Stimulated activated naive CD4-positive, alpha-beta T cell treated with Interleukin-2 at 50 U/mL for 16 hours (primary cell): ENCODE measurements around the gene OLFML2A.
"Not testable (repeated sequence)": the region's sequence is repeated elsewhere in the genome, so short reads cannot be mapped to it uniquely, and the experiment has no call there.

Experiments
- DNase-seq: peaks from one replicate; lab custom pipeline; 2025; lab: John Stamatoyannopoulos, UW

OLFML2A gene

DNA sequence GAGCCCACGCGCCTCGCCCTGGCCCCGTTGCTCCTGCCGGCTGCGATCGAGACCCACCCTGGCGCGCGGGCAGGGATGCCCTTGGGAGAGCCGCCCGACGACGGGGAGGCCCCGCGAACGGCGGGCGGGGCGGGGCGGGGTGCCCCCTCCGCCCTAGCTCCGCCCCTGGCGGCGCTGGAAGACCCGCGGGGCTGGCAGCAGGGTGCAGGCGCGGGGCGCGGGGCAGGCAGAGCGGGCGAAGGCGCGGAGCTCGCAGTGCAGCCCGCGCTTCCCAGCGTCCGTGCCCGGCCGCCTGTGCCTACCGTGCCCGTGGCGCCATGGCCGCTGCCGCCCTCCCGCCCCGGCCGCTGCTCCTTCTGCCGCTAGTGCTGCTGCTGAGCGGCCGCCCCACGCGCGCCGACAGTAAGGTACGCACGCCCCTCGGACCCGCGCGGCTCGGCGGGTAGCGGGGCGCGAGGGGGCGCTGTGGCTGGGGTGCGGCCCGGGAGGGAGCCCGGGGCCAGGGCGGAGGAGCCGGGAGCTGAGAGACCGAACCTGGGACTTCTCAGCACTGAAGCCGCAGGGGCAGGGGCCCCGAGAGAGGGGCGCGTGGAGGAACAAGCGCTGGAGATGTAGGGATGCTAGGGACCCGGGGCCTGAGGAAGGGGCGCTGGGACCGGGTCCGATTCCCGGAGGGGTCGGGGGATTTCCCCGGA is at the start of gene OLFML2A:
OLFML2A (plus strand) TSS at position 180 of the 695 bp plus-strand sequence; CDS start at position 318, 138 bp downstream.
- no peak for DNase-seq

DNA sequence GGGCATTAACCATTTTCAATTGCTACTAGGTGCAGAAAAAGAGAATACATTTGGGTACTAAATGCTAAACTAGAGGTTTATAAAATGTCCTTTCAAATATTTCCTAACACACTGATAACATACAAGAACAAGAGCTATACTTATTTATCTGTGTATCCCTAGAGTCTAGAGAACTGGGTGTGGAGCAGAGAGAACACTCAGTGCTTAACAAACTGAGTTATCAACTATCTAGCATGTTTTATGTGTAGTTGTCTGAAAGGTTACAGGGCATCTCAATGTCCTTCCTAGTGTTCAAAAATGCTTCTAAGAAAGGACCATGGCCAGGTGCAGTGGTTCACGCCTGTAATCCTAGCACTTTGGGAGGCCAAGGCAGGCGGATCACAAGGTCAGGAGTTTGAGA is 46.2 kb upstream of the OLFML2A start:
- DNase-seq, result no peak

DNA sequence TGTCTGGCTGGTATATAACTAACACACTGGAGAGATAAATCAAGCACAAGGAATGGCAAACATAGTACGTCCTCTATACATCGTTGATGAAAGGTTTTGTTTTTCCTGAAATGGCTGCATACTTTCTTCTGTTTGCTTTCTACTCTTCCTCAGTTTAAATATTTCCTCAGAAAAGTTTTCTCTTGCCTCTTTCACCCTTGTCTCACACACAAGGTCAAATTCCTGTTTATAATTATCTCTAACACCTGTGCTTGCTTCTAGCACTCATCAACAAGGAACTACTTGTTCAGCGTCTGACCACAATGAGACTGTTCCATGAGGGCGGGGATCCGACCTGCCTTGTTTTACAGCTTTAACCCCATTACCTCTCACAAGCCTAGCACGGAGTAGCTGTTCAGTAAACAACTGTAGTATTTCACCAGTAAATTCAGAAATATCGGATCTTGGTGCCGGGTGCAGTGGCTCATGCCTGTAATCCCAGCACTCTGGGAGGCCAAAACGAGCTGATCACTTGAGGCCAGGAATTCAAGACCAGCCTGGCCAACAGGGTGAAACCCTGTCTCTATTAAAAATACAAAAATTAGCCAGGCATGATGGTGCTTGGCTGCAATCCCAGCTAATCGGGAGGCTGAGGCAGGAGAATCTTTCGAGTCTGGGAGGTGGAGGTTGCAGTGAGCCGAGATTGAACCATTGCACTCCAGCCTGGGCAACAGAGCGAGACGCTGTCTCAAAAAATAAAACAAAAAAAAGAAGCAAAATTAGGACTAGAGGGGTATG is 42.8 kb upstream of the OLFML2A start:
- no peak for DNase-seq

DNA sequence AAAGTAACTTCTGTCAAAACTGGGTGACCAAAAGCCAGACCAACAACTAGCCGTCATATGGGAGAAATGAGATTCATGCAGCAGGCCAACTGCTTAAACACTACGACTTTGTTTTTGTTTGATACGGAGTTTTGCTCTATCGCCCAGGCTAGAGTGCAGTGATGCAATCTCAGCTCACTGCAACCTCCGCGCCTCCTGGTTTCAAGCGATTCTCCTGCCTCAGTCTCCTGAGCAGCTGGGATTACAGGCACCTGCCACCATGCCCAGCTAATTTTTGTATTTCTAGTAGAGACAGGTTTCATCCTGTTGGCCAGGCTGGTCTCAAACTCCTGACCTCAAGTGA is 42.2 kb upstream of the OLFML2A start:
- not testable (repeated sequence) for DNase-seq

DNA sequence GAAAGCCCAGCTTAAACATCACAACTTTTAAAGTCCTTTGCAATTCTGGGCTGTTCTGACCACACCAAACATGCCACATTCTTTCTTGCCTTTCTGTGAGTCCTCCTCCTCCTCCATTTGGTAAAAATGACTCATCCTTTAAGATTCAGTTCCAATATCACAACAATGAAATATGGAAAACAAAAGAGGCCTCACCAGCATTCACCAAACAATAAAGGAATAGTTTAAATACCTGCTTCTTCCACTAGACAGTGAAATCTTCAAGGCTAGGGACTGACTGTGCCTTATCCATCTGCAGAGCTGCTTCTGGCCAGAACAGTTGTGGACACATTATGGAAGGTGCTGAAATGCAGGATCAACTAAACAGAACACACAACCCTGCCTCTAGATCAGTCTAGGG is 41.8 kb upstream of the OLFML2A start:
- DNase-seq, result no peak

DNA sequence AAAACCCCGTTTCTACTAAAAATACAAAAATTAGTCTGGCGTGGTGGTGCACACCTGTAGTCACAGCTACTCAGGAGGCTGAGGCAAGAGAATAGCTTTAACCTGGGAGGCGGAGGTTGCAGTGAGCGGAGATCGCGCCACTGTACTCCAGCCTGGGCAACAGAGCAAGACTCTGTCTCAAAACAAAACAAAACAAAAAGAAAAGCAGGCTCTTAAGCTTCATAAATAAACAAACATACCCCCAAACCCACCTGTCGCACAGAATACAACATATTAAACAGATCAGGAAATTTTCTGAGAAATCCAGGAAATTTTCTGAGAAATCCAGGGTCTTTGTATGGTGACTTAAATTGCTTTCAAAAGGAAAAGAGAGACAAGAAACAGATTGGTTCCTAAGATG is 38.9 kb upstream of the OLFML2A start:
- DNase-seq, result not testable (repeated sequence)

DNA sequence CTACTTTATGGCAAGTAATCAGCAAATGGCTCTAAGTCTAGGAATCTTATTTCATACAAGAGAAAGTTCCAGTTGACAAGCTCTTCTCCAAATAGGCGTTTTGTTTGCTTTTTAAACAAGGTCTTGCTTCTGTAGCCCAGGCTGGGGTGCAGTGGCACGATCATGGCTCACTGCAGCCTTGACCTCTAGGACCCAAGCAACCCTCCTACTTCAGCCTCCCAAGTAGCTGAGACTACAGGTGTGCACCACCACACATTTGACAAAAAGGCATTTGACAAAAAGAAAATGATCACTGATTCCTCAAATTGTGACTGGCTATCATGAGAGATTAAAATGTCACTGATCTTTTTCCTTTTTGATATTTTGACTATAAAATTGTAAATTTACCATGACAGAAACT is 37.6 kb upstream of the OLFML2A start:
- no peak for DNase-seq

DNA sequence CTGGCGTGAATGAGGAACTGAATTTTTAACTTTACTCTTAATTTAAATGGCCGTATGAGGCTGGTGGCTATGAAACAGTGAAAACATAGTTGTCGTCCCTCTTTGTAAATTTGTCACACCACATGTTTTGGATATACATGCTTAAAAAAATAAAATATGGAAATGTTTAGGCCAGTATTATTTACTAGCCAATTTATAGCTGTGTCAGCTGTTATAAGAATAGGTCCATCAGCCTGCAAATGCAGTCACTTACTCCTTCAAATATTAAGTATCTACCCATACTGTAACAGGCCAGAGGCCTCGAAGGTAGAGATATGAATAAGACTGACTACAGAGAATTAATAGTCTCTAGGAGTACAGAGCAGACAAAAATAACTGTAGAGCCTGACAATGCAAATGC is 35.8 kb upstream of the OLFML2A start:
- no peak for DNase-seq

DNA sequence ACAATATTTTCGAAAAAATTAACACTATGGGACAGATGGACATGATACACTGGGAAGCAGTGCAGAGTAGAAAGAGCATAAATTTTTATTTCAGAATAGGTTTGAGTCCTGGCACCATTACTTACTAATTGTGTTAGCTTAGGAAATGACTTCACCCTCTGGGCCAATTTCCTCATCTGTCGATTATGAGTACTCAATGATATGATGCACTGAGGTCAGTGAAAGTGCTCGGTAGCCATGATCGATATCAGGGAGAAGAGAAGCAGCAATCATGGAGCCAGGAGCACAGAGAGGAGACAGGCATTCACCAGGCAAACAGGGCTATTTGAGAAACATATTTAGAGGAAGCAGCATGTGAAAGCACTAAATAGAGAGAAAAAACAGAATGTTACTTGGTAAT is 35.3 kb upstream of the OLFML2A start:
- no peak for DNase-seq

DNA sequence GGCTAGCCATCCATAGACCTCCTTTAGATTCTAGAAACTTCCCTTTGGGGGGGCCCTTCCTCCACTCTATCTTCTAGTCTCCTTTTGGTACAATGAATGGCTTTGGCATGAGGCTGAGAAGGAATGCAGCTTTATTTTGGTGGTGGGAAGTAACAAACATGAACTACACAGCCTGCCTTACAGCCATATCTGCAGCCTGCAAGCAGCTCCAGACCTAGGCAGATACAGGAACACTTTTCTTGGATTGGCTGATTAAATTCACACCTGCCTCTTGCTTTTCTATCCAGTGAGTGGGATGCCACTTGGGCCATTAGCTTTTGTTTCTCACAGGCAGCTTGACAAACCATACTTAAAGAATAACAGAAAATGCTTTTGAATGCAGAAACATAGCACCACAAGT is 34.0 kb upstream of the OLFML2A start:
- DNase-seq, result no peak

DNA sequence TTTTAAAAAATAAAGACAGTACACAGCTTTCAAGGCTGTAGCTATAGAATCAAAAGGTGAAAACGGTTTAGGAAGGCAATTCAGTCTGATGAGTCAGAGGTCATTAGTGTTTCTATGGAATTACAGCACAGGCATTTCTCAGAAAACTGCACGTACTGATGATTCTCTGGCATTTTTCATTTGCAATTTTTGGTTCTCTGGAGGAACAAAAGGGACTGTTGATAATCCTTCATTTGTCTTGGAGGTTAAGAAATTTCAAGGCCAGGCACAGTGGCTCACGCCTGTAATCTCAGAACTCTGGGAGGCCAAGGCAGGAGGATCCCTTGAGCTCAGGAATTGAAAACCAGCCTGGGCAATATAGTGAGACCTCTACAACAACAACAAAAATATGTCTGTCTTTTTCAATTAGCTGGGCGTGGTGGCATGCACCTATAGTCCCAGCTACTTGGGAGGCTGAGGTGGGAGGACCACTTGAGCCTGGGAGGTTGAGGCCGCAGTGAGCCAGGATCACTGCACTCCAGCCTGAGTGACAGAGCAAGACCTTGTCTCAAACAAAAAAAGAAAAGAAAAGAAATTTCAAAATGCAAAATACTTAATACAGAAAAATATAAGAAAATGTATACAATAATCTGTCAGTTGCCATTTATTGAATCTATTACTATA is 33.1 kb upstream of the OLFML2A start:
- no peak for DNase-seq

DNA sequence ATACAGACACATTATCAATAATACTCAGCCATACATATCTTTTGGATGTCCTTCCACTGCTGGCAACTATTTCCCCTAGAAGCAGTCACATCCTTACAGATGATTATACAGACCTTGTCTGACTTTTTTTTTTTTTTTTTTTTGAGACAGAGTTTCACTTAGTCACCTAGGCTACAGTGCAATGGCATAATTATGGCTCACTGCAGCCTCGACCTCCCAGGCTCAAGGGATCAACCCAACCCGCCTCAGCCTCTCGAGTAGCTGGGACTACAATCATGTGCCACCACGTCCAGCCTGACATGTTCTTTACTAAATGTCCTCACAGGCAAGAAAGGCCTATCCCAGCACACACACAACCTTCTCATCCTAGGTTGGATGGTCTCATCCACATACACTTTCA is 29.9 kb upstream of the OLFML2A start:
- no peak for DNase-seq

DNA sequence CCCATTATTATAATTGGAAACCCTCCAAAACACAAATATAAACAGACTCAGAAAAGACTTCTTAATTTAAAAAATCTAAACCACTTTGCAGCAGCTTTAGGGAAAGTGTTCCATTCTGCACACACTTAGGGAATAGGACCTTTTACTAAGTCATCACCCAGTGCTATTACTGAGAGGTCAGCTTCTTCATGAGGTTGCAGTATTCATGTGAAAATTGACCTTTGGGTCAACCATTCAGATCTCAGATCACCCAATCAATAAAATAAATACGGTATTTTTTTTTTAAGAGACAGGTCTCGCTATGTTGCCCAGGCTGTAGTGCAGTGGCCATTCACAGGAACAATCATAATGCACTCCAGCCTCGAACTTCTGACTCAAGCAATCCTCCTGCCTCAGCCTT is 27.6 kb upstream of the OLFML2A start:
- no peak for DNase-seq

DNA sequence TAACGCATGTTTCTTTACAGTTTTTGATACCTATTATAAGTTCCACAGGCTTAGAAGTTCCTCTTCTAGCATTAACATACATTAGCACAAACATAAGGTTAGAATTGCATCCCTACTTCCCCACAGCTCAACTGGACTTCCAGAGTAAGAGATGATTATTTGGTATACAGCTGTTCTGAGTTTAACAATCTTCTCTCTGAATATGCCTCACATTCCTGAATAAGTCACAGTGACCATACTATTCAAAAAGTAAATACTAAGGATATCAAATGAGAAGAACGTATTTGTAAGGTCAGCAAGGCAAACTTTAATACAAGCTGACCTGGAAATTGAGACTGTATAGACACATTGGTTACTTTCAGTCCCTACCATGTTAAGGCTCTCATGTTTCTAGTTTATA is 27.2 kb upstream of the OLFML2A start:
- no peak for DNase-seq

DNA sequence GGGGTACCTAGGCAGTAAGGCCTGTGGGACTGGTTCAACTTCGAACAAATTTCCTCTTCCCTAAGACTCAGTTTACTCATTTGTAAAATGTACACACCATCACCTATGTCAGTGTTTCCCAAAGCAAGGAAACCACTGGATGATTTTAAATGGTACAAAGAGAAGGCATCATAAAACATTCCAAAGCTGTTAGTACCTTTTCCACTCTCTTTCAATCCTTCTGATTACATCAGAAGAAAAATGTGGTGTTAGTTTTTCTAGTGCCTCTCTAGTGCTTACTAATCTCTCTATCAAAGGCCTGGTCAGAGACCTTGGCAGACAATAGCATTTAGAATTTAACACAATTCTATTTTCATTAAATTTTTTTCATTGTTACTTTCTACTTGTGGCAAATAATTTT is 24.0 kb upstream of the OLFML2A start:
- DNase-seq, result no peak

DNA sequence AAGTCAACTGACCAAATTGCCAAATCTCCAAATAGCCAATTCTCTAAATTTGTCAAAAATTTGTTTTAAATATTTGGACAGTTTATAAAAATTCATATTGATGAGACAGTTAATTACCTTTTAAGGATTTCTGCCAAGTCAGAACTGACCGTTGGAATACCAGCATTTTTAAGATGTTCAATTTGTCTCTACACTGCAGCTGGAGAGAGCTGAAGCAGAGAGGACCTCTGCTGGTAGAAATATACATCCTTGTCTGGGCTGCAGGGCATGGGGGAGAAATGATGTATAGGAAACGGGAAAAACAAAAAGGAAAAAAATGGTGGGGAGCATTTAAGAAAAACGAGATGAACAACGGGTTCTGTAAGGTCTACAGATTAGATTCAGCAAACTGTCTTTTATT is 22.6 kb upstream of the OLFML2A start:
- DNase-seq, result no peak

DNA sequence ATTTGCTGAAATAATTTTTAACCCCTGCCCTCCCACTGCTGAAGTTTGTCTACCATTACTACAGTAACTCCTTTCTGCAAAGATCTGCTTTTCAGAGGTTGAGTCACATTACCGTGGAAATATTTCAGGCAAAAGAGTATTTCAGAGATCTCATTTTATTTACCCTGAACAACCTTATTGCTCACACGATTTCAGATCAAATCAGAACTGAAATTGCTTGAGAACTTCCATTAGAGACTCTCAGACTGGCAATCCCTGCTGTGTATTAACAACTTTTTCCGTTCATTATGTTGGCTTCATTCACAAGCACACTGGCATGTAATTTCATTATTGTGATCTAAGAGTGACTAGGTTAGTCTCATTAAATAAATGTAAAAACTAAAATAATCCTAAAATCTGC is 21.9 kb upstream of the OLFML2A start:
- DNase-seq, result no peak

DNA sequence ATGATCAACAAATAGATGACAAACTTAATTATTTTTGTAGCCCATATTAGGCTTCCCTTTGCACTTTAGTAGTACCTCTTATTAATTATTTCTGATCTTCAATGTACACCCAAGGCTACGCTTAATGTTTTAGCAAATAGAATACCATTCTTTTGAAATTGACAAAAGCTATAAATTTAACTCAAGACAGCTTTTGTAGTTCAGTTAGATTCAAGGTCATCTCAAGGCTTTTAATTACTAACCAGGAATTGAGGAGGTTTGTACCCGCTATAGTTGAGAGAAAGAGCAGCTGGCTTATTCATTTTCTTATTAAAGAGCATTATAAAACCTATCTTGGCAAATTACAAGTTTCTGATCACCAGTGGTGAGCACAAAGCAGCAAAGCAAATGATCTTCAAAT is 20.9 kb upstream of the OLFML2A start:
- DNase-seq, result no peak

DNA sequence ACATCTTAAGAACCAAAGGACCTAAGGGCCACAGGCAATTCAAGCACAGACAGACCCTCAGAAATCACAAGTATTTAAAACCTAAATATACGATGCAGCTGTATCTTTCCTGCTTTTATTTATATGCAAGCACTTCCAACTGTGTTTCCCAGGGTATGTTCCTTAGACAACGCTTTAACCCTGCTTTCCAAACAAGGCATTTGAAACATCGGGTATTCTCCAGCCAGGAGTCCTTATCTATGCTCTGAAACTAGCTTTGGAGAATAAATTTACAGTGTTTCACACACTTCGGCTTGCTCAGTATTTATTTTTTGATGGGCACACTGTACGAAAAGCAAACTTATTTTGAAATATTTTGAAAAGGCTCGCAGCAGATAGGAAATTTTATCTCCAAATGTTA is 19.3 kb upstream of the OLFML2A start:
- DNase-seq, result no peak

DNA sequence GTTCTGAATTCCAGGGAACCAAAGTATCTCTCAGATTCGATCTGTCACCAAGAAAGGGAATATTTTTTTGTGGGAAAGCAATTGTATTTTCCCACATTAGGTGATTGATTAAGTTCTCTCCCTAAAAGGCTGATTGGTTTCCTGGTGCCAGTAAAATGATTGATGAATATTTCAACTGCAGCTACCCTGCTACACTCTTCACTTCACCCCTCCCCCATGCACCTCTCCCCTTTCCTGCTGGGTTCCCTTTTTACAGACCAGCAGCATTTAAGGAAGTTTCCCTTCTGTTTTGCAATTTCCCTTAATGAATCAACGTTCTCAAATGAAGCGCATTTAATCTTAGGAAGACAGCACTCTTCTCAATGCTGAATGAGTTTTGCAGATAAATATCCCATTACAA is 18.9 kb upstream of the OLFML2A start:
- no peak for DNase-seq

DNA sequence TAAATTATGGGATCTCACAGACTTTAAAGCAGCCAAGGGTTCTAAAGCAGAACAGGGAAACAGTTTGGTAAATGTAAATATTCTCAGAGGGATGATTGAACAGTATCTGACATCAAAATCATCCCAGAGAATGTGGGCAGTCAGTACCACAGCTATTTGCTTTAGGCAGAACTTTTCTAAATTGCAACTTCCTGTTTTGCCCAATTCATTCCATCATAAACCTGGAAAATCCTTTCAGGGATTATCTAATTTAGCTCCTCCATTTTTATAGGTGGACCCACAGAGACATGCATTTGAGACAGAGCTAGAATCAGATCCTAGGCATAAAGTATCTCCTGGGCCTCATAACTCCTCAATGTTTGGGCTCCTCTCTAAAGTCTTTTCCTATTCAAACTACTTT is 18.2 kb upstream of the OLFML2A start:
- DNase-seq, result no peak

DNA sequence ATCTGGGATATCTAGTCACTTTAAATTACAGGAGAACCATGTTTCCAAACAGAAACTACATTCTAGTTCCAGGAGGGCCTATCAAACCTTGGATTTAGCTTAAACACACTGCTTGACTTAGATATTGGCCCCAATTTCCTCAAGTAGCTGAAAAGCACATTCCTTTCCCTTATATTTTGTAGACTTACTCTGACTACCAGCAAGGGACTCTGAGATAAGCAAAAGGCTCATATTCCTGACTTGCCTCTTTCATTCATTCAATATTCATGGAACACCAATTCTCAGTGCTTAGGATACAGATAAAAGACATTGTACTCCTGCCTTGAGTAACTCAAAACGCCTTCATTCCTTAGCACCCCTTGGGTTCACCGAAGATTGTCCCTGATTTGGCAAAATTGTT is 17.6 kb upstream of the OLFML2A start:
- DNase-seq, result no peak

DNA sequence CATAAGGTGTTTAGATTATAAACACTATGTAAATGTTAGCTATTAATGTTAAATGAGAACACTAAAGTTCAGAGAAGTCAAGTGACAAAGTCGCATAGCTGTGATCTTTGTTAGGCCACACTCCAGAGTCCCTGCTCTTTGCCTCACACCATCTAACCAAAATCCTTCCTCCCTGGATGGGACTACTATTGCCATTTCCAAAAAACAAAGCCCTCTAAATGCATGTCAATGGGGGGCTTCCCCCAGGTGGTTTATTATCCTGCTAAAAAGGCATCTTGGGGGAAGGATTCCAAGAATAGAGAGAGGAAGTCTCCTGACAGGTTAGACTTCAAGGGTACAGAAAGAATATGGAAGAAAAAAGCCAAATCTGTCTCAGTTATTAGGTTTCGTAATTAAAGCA is 16.2 kb upstream of the OLFML2A start:
- DNase-seq, result no peak
